Endothelial cell of coronary artery (primary cell): Measurements from ENCODE around the gene PPT1. TPM values are rescaled to one million over a fixed set of nuclear protein-coding genes. Genes with fewer than 3 reads are reported as not detected.

Experiments used
- total RNA-seq: library from RNA; depleted of rRNA; stranded (reverse); fragments of >200 nt; gene quantifications from 2 replicates; pipeline ENCODE4 v1.2.3, GENCODE V29; 2014

Gene PPT1
- 49.0 and 52.8 TPM in 2 replicates for total RNA-seq

GRCh38 chr1:40096977-40097782, at the start of gene PPT1:
TSS of gene PPT1 (minus strand) at chr1:40097252. CDS start at chr1:40097238, 14 bp downstream.

GRCh38 chr1:40040511-40041465, 56.3 kb downstream of the PPT1 start, which contains the start of gene CAP1:
TSS of gene CAP1 (plus strand) at chr1:40040729. CDS start at chr1:40059347, 18,618 bp downstream.

Other genes starting within 250 kb of the PPT1 start
- gene TRIT1, start 213.7 kb downstream of the PPT1 start, total RNA-seq: 16.6 and 24.8 TPM in 2 replicates
- 0.94 and 2.8 TPM in 2 replicates for gene MYCL, start 195.3 kb downstream of the PPT1 start, total RNA-seq
- 1.1 and 2.5 TPM in 2 replicates for gene MFSD2A, start 142.1 kb downstream of the PPT1 start, total RNA-seq
- gene CAP1, start 56.5 kb downstream of the PPT1 start, total RNA-seq: 458 and 534 TPM in 2 replicates
- gene RLF, start 64.1 kb upstream of the PPT1 start, total RNA-seq: 19.3 and 32.8 TPM in 2 replicates
- gene TMCO2, start 150.7 kb upstream of the PPT1 start, total RNA-seq: not detected in 2 replicates
- gene ZMPSTE24, start 161.0 kb upstream of the PPT1 start, total RNA-seq: 54.6 and 58.1 TPM in 2 replicates
- 0.09 and 0.28 TPM in 2 replicates for gene COL9A2, start 220.0 kb upstream of the PPT1 start, total RNA-seq